ENCODE data around the gene CDKN1C. TPM values are rescaled to one million over a fixed set of nuclear protein-coding genes. Genes with fewer than 3 reads are reported as not detected.

The CDKN1C gene
- total RNA-seq, 2 donors from 2014 or later: 36.5 to 42.7 TPM

DNA sequence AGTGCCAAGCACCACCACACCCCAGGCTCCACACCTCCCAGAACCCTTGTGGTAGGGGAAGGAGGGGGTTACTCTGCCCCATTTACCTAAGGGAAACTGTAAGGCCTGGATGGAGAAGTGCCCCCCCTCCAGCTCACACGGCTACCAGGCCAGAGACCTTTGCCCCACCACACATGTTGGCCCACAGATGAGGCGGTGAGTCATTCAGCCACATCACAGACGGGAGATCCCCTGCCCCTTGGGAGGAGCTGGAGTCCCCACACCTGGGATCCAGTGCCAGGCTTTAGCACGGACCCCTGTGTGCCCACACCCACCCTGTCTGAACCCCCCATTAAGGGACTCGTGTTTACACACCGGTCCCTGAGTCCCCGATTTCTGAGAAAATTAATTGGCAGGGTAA, 24.9 kb downstream of the CDKN1C start:
- TF ChIP-seq POLR2AphosphoS5 (IDR thresholded peaks at IDR 0.05) (no peak), POLR2A (IDR thresholded peaks at IDR 0.05) (no peak)
- no peak overlapping the region for H3K4me3 ChIP-seq
- no peaks in the 10 kb centered on the region for H3K4me1 ChIP-seq (replicated peaks)
- 91% methylated on average over 7 of the region's 7 CpGs for WGBS
- no peaks in the 10 kb centered on the region for H3K27me3 ChIP-seq (replicated peaks; ENCODE audit: insufficient read depth)
- no peak for DNase-seq (ENCODE audit: low spot score)
- intact Hi-C loops (cut with DNase I): no loop called here
- H3K27ac ChIP-seq: no peak overlapping the region
- H3K36me3 ChIP-seq: no peaks in the 10 kb centered on the region
- no peaks in the 10 kb centered on the region for H3K9me3 ChIP-seq

- 99% methylated on average over 10 of the region's 10 CpGs for WGBS
- H3K4me3 ChIP-seq: no peak overlapping the region
- TF ChIP-seq POLR2AphosphoS5 (IDR thresholded peaks at IDR 0.05) (no peak), CTCF (IDR thresholded peaks at IDR 0.05) (no peak), POLR2A (IDR thresholded peaks at IDR 0.05) (no peak)
- H3K9me3 ChIP-seq: no peaks in the 10 kb centered on the region
- no peak overlapping the region for H3K27ac ChIP-seq
- intact Hi-C loops (cut with DNase I): no loop called here
- no peaks in the 10 kb centered on the region for H3K36me3 ChIP-seq
- DNase-seq (ENCODE audit: low spot score): no peak
- no peaks in the 10 kb centered on the region for H3K4me1 ChIP-seq (replicated peaks)
- H3K27me3 ChIP-seq (replicated peaks; ENCODE audit: insufficient read depth): no peaks in the 10 kb centered on the region
Measured at GRCh38 chr11:2859699-2860037, 25.9 kb downstream of the CDKN1C start.

DNA sequence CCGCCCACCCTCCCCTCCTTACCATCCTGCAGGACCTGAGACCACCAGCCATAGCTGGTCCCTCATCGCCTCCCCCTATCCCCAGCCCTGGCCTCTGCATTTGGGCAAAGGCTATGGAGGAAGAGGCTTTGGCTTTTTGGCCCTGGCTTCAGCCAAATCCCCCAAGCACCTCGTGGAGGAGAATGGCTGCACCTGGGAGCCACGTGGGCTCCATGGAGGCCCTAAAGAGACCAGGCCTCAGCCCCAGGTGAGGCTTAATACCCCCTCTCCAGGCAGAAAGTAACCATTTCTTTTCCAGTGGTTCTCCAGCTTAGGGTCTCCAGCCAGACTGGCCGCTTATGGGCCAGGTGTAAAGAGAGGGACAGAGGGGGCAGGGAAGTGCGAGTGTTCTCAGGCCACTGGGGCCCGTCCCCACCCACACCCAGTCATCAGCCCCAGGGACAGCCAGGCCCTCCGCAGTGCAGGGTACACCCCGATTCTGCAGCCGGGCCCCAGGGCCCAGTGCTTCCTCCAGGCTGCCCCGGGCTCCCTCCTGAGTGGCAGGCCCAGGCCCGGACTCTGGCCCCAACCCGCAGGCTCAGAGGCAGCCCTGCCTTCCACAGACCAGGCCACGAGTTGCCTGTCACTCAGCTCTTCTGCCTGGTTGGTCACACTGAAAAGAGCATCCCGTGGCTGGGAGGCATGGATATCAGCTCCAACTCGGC, 26.4 kb downstream of the CDKN1C start:
- no peak overlapping the region for H3K27ac ChIP-seq
- H3K4me3 ChIP-seq: no peak overlapping the region
- WGBS: 80% methylated on average over 12 of the region's 16 CpGs
- intact Hi-C loops (cut with DNase I): no loop called here
- H3K9me3 ChIP-seq: no peaks in the 10 kb centered on the region
- H3K4me1 ChIP-seq (replicated peaks): no peaks in the 10 kb centered on the region
- H3K27me3 ChIP-seq (replicated peaks; ENCODE audit: insufficient read depth): no peaks in the 10 kb centered on the region
- TF ChIP-seq POLR2A (IDR thresholded peaks at IDR 0.05) (no peak), CTCF (IDR thresholded peaks at IDR 0.05) (no peak), POLR2AphosphoS5 (IDR thresholded peaks at IDR 0.05) (no peak)
- no peaks in the 10 kb centered on the region for H3K36me3 ChIP-seq
- no peak for DNase-seq (ENCODE audit: low spot score)

GRCh38 chr11:2857918-2858317, 27.7 kb downstream of the CDKN1C start:
- WGBS: 51% methylated on average over 18 of the region's 18 CpGs

GRCh38 chr11:2857276-2857675, 28.3 kb downstream of the CDKN1C start:
- H3K27ac ChIP-seq: no peak overlapping the region
- TF ChIP-seq CTCF (IDR thresholded peaks at IDR 0.05) (no peak), POLR2AphosphoS5 (IDR thresholded peaks at IDR 0.05) (no peak), POLR2A (IDR thresholded peaks at IDR 0.05) (no peak)
- intact Hi-C loops (cut with DNase I): no loop called here
- no peaks in the 10 kb centered on the region for H3K27me3 ChIP-seq (replicated peaks; ENCODE audit: insufficient read depth)
- no peak for DNase-seq (ENCODE audit: low spot score)
- H3K4me1 ChIP-seq (replicated peaks): no peaks in the 10 kb centered on the region
- H3K36me3 ChIP-seq: no peaks in the 10 kb centered on the region
- 82% methylated on average over 7 of the region's 11 CpGs for WGBS
- no peak overlapping the region for H3K4me3 ChIP-seq
- H3K9me3 ChIP-seq: no peaks in the 10 kb centered on the region

More at GRCh38 chr11:2857918-2858317, 27.7 kb downstream of the CDKN1C start:
- no peak for DNase-seq (ENCODE audit: low spot score)
- Histone ChIP-seq H3K9me3 (no peaks in the 10 kb centered on the region), H3K27me3 (replicated peaks; ENCODE audit: insufficient read depth) (no peaks in the 10 kb centered on the region), H3K27ac (no peak overlapping the region), H3K4me1 (replicated peaks) (no peaks in the 10 kb centered on the region), H3K4me3 (no peak overlapping the region), H3K36me3 (no peaks in the 10 kb centered on the region)
- intact Hi-C loops (cut with DNase I): no loop called here
- TF ChIP-seq POLR2A (IDR thresholded peaks at IDR 0.05) (no peak), POLR2AphosphoS5 (IDR thresholded peaks at IDR 0.05) (no peak), CTCF (IDR thresholded peaks at IDR 0.05) (no peak)
